B cell (primary cell): Measurements from ENCODE around the gene MTMR10.

Experiments used
- CTCF ChIP-seq: fragments of 200-600 bp; IDR thresholded peaks from one replicate; pipeline ENCODE4 v1.8.0; 2022; ENCODE audit warnings: antibody characterized with exemption, mild to moderate bottlenecking
- EZH2 ChIP-seq: IDR thresholded peaks from 2 replicates; pipeline ENCODE4 v1.6.1; 2012; ENCODE audit warnings: borderline replicate concordance, low read depth, mild to moderate bottlenecking, moderate library complexity, low read length; ENCODE audit not compliant: insufficient read depth, poor library complexity, severe bottlenecking

- no peak for TF ChIP-seq CTCF
- no peak for TF ChIP-seq EZH2
Measured at GRCh38 chr15:30999729-31000128, 8.3 kb upstream of the MTMR10 start.
